NOMO-1 (cell line): ENCODE measurements around the gene OR4C13.
"Not testable (repeated sequence)": the region's sequence is repeated elsewhere in the genome, so short reads cannot be mapped to it uniquely, and the experiment has no call there.

Experiments used
- DNase-seq, 2 experiments: peaks; one replicate each; lab custom pipeline; 2025; ENCODE audit not compliant: unreplicated experiment in 2 of 2; lab: John Stamatoyannopoulos, UW

Gene OR4C13

DNA sequence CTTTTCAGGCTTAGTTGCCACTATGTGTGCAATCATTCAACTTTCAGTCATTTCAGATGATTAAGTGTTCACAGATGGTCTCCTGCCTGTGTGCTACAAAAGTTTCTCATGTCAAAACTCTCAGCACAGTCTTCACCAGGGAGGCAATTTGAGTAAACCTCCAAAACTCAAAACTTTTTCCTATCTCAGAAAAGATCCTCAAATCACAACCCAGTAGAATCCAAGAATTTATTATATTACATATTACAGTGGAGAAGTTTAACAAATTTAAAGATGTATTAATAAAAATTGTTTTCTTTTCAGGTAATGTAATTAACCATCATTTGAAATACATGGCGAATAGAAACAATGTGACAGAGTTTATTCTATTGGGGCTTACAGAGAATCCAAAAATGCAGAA lies at the start of gene OR4C13:
Gene OR4C13 (plus strand): TSS at position 301 of the 400 bp plus-strand sequence. CDS start 32 bp downstream, at position 333.
- no peak for DNase-seq

DNA sequence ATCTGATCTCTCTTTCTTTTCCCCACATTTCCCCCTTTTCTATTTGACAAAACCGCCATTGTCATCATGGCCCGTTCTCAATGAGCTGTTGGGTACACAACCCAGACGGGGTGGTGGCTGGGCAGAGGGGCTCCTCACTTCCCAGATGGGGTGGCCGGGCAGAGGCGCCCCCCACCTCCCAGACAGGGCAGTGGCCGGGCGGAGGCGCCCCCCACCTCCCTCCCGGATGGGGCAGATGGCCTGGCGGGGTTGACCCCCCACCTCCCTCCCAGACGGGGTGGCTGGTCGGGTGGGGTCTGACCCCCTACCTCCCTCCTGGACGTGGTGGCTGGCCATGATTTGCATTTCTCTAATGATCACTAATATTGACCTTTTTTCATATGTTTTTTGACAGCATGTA lies 40.7 kb upstream of the OR4C13 start:
- DNase-seq = not testable (repeated sequence)

- not testable (repeated sequence) for DNase-seq
Observed at GRCh38 chr11:49948701-49949100, 3.5 kb upstream of the OR4C13 start.

GRCh38 chr11:49973439-49973838 lies 21.2 kb downstream of the OR4C13 start:
- DNase-seq = not testable (repeated sequence)

DNA sequence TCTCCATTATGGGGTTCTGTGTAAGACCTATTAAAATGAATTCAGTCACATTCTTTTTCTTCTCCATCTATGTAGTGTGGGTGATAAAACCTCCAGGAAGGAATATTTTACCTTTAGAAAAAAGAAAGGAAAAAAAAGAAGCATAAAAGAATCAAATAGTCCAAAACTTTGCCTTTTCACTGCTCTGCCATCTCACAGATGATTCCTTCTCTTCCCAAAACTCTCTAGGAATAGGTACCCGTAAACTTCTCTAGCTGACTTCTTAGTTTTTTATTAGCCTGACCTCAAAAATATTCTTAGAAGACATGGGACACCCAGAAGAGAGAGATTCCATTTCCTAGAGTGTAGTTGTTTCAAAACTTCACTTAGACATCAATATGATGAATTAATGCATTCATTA lies 30.2 kb downstream of the OR4C13 start, which contains the start of gene OR4C12:
Gene OR4C12 (minus strand): TSS at position 101 of the 400 bp plus-strand sequence. CDS start 34 bp downstream, at position 67.
- not testable (repeated sequence) for DNase-seq

DNA sequence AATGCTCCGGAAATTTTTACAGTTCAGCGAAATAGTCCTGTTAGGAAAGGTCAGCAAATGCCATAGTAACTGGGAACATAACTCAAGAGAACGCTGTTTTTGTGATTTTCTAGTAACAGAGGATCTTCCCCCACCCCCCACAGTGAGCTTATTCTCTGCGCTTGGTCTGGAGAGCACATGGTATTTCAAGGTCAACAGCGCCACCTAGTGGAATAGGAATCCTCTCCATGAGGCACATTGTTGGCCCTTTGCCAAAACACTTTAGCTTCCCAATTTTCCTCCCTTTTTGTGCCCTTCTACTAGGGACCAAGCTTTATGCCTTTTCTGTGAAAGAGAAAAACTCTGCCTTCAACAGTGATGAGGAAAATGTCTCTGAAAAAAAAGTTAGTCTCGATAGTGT lies 43.4 kb downstream of the OR4C13 start:
- peak; percentile 2 to 21 for DNase-seq
